ENCODE data around the gene VAC14. TPM values are rescaled to one million over a fixed set of nuclear protein-coding genes. Genes with fewer than 3 reads are reported as not detected.

VAC14 gene
- polyA plus RNA-seq, 2 of the 4 experiments (the other 2 are of a cell fraction): 25.3 to 27.0 TPM

- no peak for FAIRE-seq
- CTCF ChIA-PET: interaction anchor here (0.7 to 17.5 kb wide), 6 partner anchors 15 to 846 kb away, joined by 3 to 463 read pairs (median 3); partner anchors contain the start of gene MTSS2
- Histone ChIP-seq H3K4me3 (no peak overlapping the region), H3K9me3 (no peaks in the 10 kb centered on the region), H3K4me1 (peaks cover 34% of the 10 kb centered on the region), H3K4me2 (no peak overlapping the region), H3K27ac (no peak overlapping the region)
- POLR2A ChIA-PET: no interaction called here
- ATAC-seq: no peak
- WGBS (ENCODE audit: missing lambda C conversion rate): 99% methylated on average over 6 of the region's 8 CpGs
- DNase-seq (ENCODE audit: low read depth in 1 of 2, low spot score in 1 of 2): no peak
- TF ChIP-seq PBX3 (IDR thresholded peaks at IDR 0.05): no peak
- no peak for TF ChIP-seq RFX5 (IDR thresholded peaks at IDR 0.05)
- TF ChIP-seq CEBPB (IDR thresholded peaks at IDR 0.05): no peak
- no peak for TF ChIP-seq ELK1 (IDR thresholded peaks at IDR 0.05; ENCODE audit: low read depth, low read length)
- TF ChIP-seq CTCF (IDR thresholded peaks at IDR 0.05): no peak
- TF ChIP-seq HES2 (IDR thresholded peaks at IDR 0.05): no peak
- no peak for TF ChIP-seq CBX8 (IDR thresholded peaks at IDR 0.05)
- TF ChIP-seq NPAS2 (CRISPR knock-in tag; IDR thresholded peaks at IDR 0.05; ENCODE audit: borderline replicate concordance): no peak
- no peak for TF ChIP-seq GATA3 (IDR thresholded peaks at IDR 0.05; ENCODE audit: borderline replicate concordance)
- TF ChIP-seq RARB (CRISPR knock-in tag; IDR thresholded peaks at IDR 0.05): no peak
- TF ChIP-seq FOSL2 (IDR thresholded peaks at IDR 0.05): no peak
- TF ChIP-seq FOSL2 (CRISPR knock-in tag; IDR thresholded peaks at IDR 0.05): no peak
- no peak for TF ChIP-seq HOXA7 (CRISPR knock-in tag; IDR thresholded peaks at IDR 0.05)
- TF ChIP-seq RAD21 (conservative IDR thresholded peaks at IDR 0.05 in 1 of 2, IDR thresholded peaks at IDR 0.05 in 1 of 2): no peak
- TF ChIP-seq ZNF302 (CRISPR knock-in tag; IDR thresholded peaks at IDR 0.05): no peak
- TF ChIP-seq REST (IDR thresholded peaks at IDR 0.05): no peak
- TF ChIP-seq HDAC2 (IDR thresholded peaks at IDR 0.05): no peak
- no peak for TF ChIP-seq USF2 (IDR thresholded peaks at IDR 0.05)
- no peak for TF ChIP-seq POLR2AphosphoS2 (conservative IDR thresholded peaks at IDR 0.05; ENCODE audit: low read length)
- TF ChIP-seq RNF2 (IDR thresholded peaks at IDR 0.05; ENCODE audit: borderline replicate concordance, low read depth): no peak
- TF ChIP-seq TFCP2L1 (CRISPR knock-in tag; IDR thresholded peaks at IDR 0.05): no peak
Measured at GRCh38 chr16:70765491-70765890, 35.5 kb downstream of the VAC14 start.

All from A549 (cell line).